ENCODE data around the gene ACYP1. TPM values are rescaled to one million over a fixed set of nuclear protein-coding genes. Genes with fewer than 3 reads are reported as not detected.
A peak's percentile ranks its signal among the peaks of the same experiment; 100 is the strongest.

Gene ACYP1
- total and polyA plus RNA-seq, 2 of the 13 experiments (the other 11 are each of a cell fraction or from before 2014, with no cell fraction given) = 9.7 to 22.4 TPM

GRCh38 chr14:75050852-75051555 lies 12.8 kb downstream of the ACYP1 start, which contains the start of gene MLH3 (continued):
- TF ChIP-seq HNF1B (CRISPR knock-in tag; IDR thresholded peaks at IDR 0.05) (no peak), KLF11 (CRISPR knock-in tag; IDR thresholded peaks at IDR 0.05) (no peak), KLF13 (CRISPR knock-in tag; IDR thresholded peaks at IDR 0.05) (no peak), TRIM24 (CRISPR knock-in tag; IDR thresholded peaks at IDR 0.05) (no peak), MAFK (conservative IDR thresholded peaks at IDR 0.05 in 1 of 2, IDR thresholded peaks at IDR 0.05 in 1 of 2; ENCODE audit: low read length in 2 of 2) (no peak), KDM1A (CRISPR knock-in tag; IDR thresholded peaks at IDR 0.05) (no peak), UBTF (CRISPR knock-in tag; IDR thresholded peaks at IDR 0.05) (peak; percentile 75), ZNF766 (CRISPR knock-in tag; IDR thresholded peaks at IDR 0.05; ENCODE audit: borderline replicate concordance) (peak; percentile 95), FOXP1 (IDR thresholded peaks at IDR 0.05) (no peak), FOXP1 (CRISPR knock-in tag; IDR thresholded peaks at IDR 0.05) (no peak), ZNF430 (CRISPR knock-in tag; IDR thresholded peaks at IDR 0.05) (peak; percentile 93), POLR2AphosphoS2 (IDR thresholded peaks at IDR 0.05; ENCODE audit: low read depth, low read length) (no peak), HES4 (CRISPR knock-in tag; IDR thresholded peaks at IDR 0.05; ENCODE audit: borderline replicate concordance) (peak; percentile 92), PCBP2 (optimal IDR thresholded peaks at IDR 0.05; ENCODE audit: low read depth, low read length, poor library complexity, severe bottlenecking) (no peak), HNRNPL (IDR thresholded peaks at IDR 0.05; ENCODE audit: low read depth, low read length) (no peak), BCL3 (CRISPR knock-in tag; IDR thresholded peaks at IDR 0.05) (peak; percentile 85; the same call in 1 of the 2 replicates)
- TF ChIP-seq, protein P1, sequence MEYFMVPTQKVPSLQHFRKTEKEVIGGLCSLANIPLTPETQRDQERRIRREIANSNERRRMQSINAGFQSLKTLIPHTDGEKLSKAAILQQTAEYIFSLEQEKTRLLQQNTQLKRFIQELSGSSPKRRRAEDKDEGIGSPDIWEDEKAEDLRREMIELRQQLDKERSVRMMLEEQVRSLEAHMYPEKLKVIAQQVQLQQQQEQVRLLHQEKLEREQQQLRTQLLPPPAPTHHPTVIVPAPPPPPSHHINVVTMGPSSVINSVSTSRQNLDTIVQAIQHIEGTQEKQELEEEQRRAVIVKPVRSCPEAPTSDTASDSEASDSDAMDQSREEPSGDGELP (IDR thresholded peaks at IDR 0.05; ENCODE audit: borderline replicate concordance, low read depth) = no peak
- TF ChIP-seq, protein P2, sequence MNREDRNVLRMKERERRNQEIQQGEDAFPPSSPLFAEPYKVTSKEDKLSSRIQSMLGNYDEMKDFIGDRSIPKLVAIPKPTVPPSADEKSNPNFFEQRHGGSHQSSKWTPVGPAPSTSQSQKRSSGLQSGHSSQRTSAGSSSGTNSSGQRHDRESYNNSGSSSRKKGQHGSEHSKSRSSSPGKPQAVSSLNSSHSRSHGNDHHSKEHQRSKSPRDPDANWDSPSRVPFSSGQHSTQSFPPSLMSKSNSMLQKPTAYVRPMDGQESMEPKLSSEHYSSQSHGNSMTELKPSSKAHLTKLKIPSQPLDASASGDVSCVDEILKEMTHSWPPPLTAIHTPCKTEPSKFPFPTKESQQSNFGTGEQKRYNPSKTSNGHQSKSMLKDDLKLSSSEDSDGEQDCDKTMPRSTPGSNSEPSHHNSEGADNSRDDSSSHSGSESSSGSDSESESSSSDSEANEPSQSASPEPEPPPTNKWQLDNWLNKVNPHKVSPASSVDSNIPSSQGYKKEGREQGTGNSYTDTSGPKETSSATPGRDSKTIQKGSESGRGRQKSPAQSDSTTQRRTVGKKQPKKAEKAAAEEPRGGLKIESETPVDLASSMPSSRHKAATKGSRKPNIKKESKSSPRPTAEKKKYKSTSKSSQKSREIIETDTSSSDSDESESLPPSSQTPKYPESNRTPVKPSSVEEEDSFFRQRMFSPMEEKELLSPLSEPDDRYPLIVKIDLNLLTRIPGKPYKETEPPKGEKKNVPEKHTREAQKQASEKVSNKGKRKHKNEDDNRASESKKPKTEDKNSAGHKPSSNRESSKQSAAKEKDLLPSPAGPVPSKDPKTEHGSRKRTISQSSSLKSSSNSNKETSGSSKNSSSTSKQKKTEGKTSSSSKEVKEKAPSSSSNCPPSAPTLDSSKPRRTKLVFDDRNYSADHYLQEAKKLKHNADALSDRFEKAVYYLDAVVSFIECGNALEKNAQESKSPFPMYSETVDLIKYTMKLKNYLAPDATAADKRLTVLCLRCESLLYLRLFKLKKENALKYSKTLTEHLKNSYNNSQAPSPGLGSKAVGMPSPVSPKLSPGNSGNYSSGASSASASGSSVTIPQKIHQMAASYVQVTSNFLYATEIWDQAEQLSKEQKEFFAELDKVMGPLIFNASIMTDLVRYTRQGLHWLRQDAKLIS (CRISPR knock-in tag; IDR thresholded peaks at IDR 0.05) = no peak
- TF ChIP-seq, protein P3, sequence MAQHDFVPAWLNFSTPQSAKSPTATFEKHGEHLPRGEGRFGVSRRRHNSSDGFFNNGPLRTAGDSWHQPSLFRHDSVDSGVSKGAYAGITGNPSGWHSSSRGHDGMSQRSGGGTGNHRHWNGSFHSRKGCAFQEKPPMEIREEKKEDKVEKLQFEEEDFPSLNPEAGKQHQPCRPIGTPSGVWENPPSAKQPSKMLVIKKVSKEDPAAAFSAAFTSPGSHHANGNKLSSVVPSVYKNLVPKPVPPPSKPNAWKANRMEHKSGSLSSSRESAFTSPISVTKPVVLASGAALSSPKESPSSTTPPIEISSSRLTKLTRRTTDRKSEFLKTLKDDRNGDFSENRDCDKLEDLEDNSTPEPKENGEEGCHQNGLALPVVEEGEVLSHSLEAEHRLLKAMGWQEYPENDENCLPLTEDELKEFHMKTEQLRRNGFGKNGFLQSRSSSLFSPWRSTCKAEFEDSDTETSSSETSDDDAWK (CRISPR knock-in tag; IDR thresholded peaks at IDR 0.05) = no peak

Measured in HepG2 (cell line).